K562 (cell line): ENCODE measurements around the gene EVL. TPM values are rescaled to one million over a fixed set of nuclear protein-coding genes. Genes with fewer than 3 reads are reported as not detected.

Experiments used
- ATAC-seq: fragments of 200-7000 bp; cut with Tn5 transposase; 3 replicates; pipeline ENCODE4 v1.9.1; 2020; ENCODE audit warnings: moderate library complexity
- BruUV-seq: library from RNA; stranded (reverse); fragments of 400-500 nt; replicated peaks from 2 replicates; lab custom pipeline; 2021; lab: Mats Ljungman, UMichigan
- CTCF ChIA-PET: fragments of 300-600 bp; formaldehyde crosslinking; extraction: SDS; loops from one replicate; lab custom pipeline; 2021; ENCODE audit warnings: low intra/inter-chr PET ratio; lab: Yijun Ruan, JAX
- POLR2A ChIA-PET: fragments of 300-600, 350-650 bp; sonication (Branson Sonifier 250); formaldehyde crosslinking; extraction: SDS; loops from one replicate; lab custom pipeline; 2021; ENCODE audit warnings: antibody characterized with exemption, inconsistent platforms; lab: Yijun Ruan, JAX
- DNase-seq, 4 experiments: peaks; one replicate each; pipeline versions ENCODE4 v3.0.0 to v3.0.0-alpha.2; 2011 to 2018; ENCODE audit warnings: low spot score in 3 of 4, mixed read lengths in 3 of 4; ENCODE audit errors: extremely low read depth in 1 of 4
- FAIRE-seq: peaks from 2 replicates; lab custom pipeline; 2011; peaks lifted over from hg19 to GRCh38; lab: Jason Lieb, UNC
- H2AFZ ChIP-seq: 2 replicates; pipeline ENCODE4 v1.6.0; 2011; ENCODE audit warnings: low read depth, low read length, control low read depth, inconsistent platforms
- H3K27ac ChIP-seq: fragments of 200-600 bp; 3 replicates; pipeline ENCODE4 v1.8.0; 2011; ENCODE audit warnings: low read depth, mild to moderate bottlenecking, control low read depth, inconsistent platforms, low read length, moderate library complexity, mixed read lengths; ENCODE audit errors: extremely low read depth
- H3K27me3 ChIP-seq, 2 experiments: fragments of 300-600 bp in 1 of 2; 2 replicates in 1 of 2; 3 replicates in 1 of 2; pipeline versions ENCODE4 v1.6.0 to v1.8.0; 2011; ENCODE audit warnings: inconsistent platforms in 2 of 2, low read length in 2 of 2, mild to moderate bottlenecking in 1 of 2, mixed read lengths in 1 of 2, moderate library complexity in 1 of 2; ENCODE audit not compliant: control insufficient read depth in 2 of 2, insufficient read depth in 2 of 2
- H3K36me3 ChIP-seq: fragments of 300-600 bp; 3 replicates; pipeline ENCODE4 v1.8.0; 2011; ENCODE audit warnings: mild to moderate bottlenecking, low read length, inconsistent platforms; ENCODE audit not compliant: control insufficient read depth, insufficient read depth
- H3K4me1 ChIP-seq, 2 experiments: fragments of 200-600 bp in 1 of 2; replicated peaks in 1 of 2; 2 replicates in 1 of 2; 3 replicates in 1 of 2; pipeline versions ENCODE4 v1.5.1 to v1.8.0; 2011; ENCODE audit warnings: inconsistent platforms in 2 of 2, low read length in 2 of 2, mild to moderate bottlenecking in 1 of 2, mixed read lengths in 1 of 2, moderate library complexity in 1 of 2; ENCODE audit not compliant: control insufficient read depth in 2 of 2, insufficient read depth in 2 of 2
- H3K4me2 ChIP-seq: 2 replicates; pipeline ENCODE4 v1.6.1; 2011; ENCODE audit warnings: low read length, control low read depth, inconsistent platforms, mixed read lengths; ENCODE audit not compliant: insufficient read depth
- H3K4me3 ChIP-seq: fragments of 200-600 bp; sonication (generic), shearing (Covaris generic); 2 replicates; pipeline ENCODE4 v1.5.1; 2016; ENCODE audit warnings: control low read depth, inconsistent platforms
- H3K79me2 ChIP-seq: fragments of 200-600 bp; 3 replicates; pipeline ENCODE4 v1.8.0; 2011; ENCODE audit warnings: low read length, inconsistent platforms; ENCODE audit not compliant: control insufficient read depth, insufficient read depth
- H3K9ac ChIP-seq, 2 experiments: 2 replicates each; pipeline versions ENCODE4 v1.6.0 to v1.6.1; 2011; ENCODE audit warnings: low read depth in 2 of 2, low read length in 2 of 2, control low read depth in 1 of 2, inconsistent platforms in 1 of 2, mild to moderate bottlenecking in 1 of 2, mixed read lengths in 1 of 2; ENCODE audit not compliant: insufficient read depth in 1 of 2
- H3K9me1 ChIP-seq: one replicate; pipeline ENCODE4 v1.6.0; 2011; ENCODE audit warnings: inconsistent platforms, mild to moderate bottlenecking, low read length, moderate library complexity; ENCODE audit not compliant: control insufficient read depth, insufficient read depth
- H3K9me3 ChIP-seq: replicated peaks from 2 replicates; pipeline ENCODE4 v1.5.1; 2011; ENCODE audit warnings: low read depth, low read length, inconsistent platforms; ENCODE audit not compliant: control insufficient read depth, insufficient read depth
- H4K20me1 ChIP-seq: replicated peaks from 2 replicates; pipeline ENCODE4 v1.6.1; 2011; ENCODE audit warnings: low read length, inconsistent platforms, mixed read lengths; ENCODE audit not compliant: control insufficient read depth, insufficient read depth
- CBX2 ChIP-seq: fragments of 200-600 bp; sonication (generic); IDR thresholded peaks from one replicate; pipeline ENCODE4 v1.6.1; 2012; ENCODE audit warnings: mild to moderate bottlenecking, low read length, inconsistent platforms; ENCODE audit not compliant: insufficient read depth, poor library complexity, severe bottlenecking
- CGGBP1 ChIP-seq: fragments of 250-450 bp; sonication (Bioruptor Pico); IDR thresholded peaks from 2 replicates; pipeline ENCODE4 v1.9.0; 2021; ENCODE audit warnings: mild to moderate bottlenecking
- GATAD2A ChIP-seq: fragments of 450-650 bp; IDR thresholded peaks from 2 replicates; pipeline ENCODE4 v1.6.1; 2017
- KDM1A ChIP-seq, 2 experiments: fragments of 450-650 bp; IDR thresholded peaks; 2 replicates each; pipeline ENCODE4 v1.6.1; 2016; ENCODE audit warnings: mild to moderate bottlenecking in 2 of 2
- PURB ChIP-seq: sonication (generic); formaldehyde crosslinking; IDR thresholded peaks from 2 replicates; pipeline ENCODE4 v1.9.0; 2021; ENCODE audit warnings: low read depth, mild to moderate bottlenecking, missing genetic modification reagents
- SMAD2 ChIP-seq: fragments of 150-350 bp; IDR thresholded peaks from 2 replicates; pipeline ENCODE4 v1.6.1; 2014; ENCODE audit warnings: low read depth, mild to moderate bottlenecking, low read length
- THAP7 ChIP-seq: fragments of 250-450 bp; sonication (Bioruptor Pico); IDR thresholded peaks from 2 replicates; pipeline ENCODE4 v1.5.0; 2021
- ZNF143 ChIP-seq: sonication (generic); formaldehyde crosslinking; IDR thresholded peaks from 2 replicates; pipeline ENCODE4 v1.9.0; 2022; ENCODE audit warnings: mild to moderate bottlenecking, missing genetic modification reagents
- ZNF707 ChIP-seq: fragments of 250-450 bp; sonication (Bioruptor Pico); conservative IDR thresholded peaks from 2 replicates; pipeline ENCODE4 v1.8.0; 2022; ENCODE audit warnings: inconsistent platforms, mild to moderate bottlenecking, moderate library complexity
- ZNF785 ChIP-seq: fragments of 250-450 bp; sonication (Bioruptor Pico); IDR thresholded peaks from 2 replicates; pipeline ENCODE4 v1.4.0; 2020; ENCODE audit warnings: mild to moderate bottlenecking
- WGBS: fragments of 100-300 bp; shearing (Covaris generic); methylation state at CpG from one replicate; pipeline ENCODE4 v1.1.6; 2016; ENCODE audit warnings: low coverage, mixed read lengths; ENCODE audit not compliant: insufficient coverage; ENCODE audit errors: missing lambda C conversion rate; 5-methylcytosine and 5-hydroxymethylcytosine counted together
- in situ Hi-C: fragments of 300-500 bp; cut with MboI; formaldehyde crosslinking; loops from 4 replicates; pipeline ENCODE4 v1.15.0; 2018; ENCODE audit warnings: inconsistent platforms, mixed read lengths
- intact Hi-C: fragments of 100-400 bp; cut with micrococcal nuclease; formaldehyde crosslinking; loops from 2 replicates; pipeline ENCODE4 v1.14.2; 2022
- polyA plus RNA-seq, 8 experiments: library from polyadenylated mRNA; depleted of rRNA in 4 of 8; stranded (reverse) in 5 of 8; unstranded in 3 of 8; fragments of >200 nt; fragmentation: Nextera tagmentation in 2 of 8; fragmentation: Illumina TruSeq in 1 of 8; extraction: Ambion mirVana in 2 of 8; extraction: Trizol in 1 of 8; gene quantifications; 2 replicates each; pipeline versions ENCODE4 v1.2.1 to v1.2.3, GENCODE V29; 2011 to 2014; ENCODE audit warnings: inconsistent platforms in 1 of 8, missing spikeins in 1 of 8
- total RNA-seq, 7 experiments: library from RNA; depleted of rRNA in 6 of 7; stranded (reverse); fragments of >200 nt in 6 of 7; fragmentation: Illumina TruSeq in 2 of 7; extraction: Trizol in 2 of 7; gene quantifications; 2 replicates each; pipeline versions ENCODE4 v1.2.1 to v1.2.3, GENCODE V29; 2011 to 2021; ENCODE audit warnings: low replicate concordance in 1 of 7

Gene EVL
- total and polyA plus RNA-seq, 9 of the 15 experiments (the other 6 are each of a cell fraction or from before 2014, with no cell fraction given): 2.9 to 43.4 (median 23.9) TPM

GRCh38 chr14:100085462-100085861 is 20.2 kb downstream of the EVL start:
- Histone ChIP-seq H3K4me1 (no peaks in the 10 kb centered on the region), H3K9me3 (no peaks in the 10 kb centered on the region), H3K79me2 (no peaks in the 10 kb centered on the region; the same call in 2 of the 3 replicates), H3K27me3 (no peaks in the 10 kb centered on the region), H3K4me3 (no peak overlapping the region), H2AFZ (no peak overlapping the region), H3K9me1 (no peaks in the 10 kb centered on the region), H3K4me2 (no peak overlapping the region), H4K20me1 (no peaks in the 10 kb centered on the region), H3K9ac (no peak overlapping the region), H3K36me3 (peaks cover 16% of the 10 kb centered on the region; the same call in 1 of the 3 replicates), H3K27ac (no peak overlapping the region)
- WGBS: 87% methylated on average over 6 of the region's 6 CpGs
- POLR2A ChIA-PET: no interaction called here
- no peak for TF ChIP-seq CBX2
- in situ Hi-C loops: no loop called here
- no peak for ATAC-seq
- FAIRE-seq: no peak
- BruUV-seq: no TSS peak
- DNase-seq: no peak
- intact Hi-C loops: no loop called here
- CTCF ChIA-PET: no interaction called here

- in situ Hi-C loops: no loop called here
- ChIA-PET POLR2A (interaction anchor here (1.0 kb wide), 1 partner anchor 9 kb away, joined by 3 read pairs; no protein-coding TSS in a partner anchor), CTCF (no interaction called here)
- no peak overlapping the region for H3K4me2 ChIP-seq
- intact Hi-C loops: no loop called here
- no peak overlapping the region for H3K4me3 ChIP-seq
- no peaks in the 10 kb centered on the region for H3K27me3 ChIP-seq
- no peak overlapping the region for H3K27ac ChIP-seq
- BruUV-seq: no TSS peak
- H3K79me2 ChIP-seq: no peaks in the 10 kb centered on the region; the same call in 2 of the 3 replicates
- H2AFZ ChIP-seq: no peak overlapping the region
- no peak for DNase-seq
- H3K9me3 ChIP-seq: no peaks in the 10 kb centered on the region
- H3K36me3 ChIP-seq: peaks cover 16% of the 10 kb centered on the region; the same call in 1 of the 3 replicates
- H3K9ac ChIP-seq: no peak overlapping the region
- ATAC-seq: no peak
- H4K20me1 ChIP-seq: no peaks in the 10 kb centered on the region
- WGBS: 88% methylated on average over 3 of the region's 5 CpGs
- H3K4me1 ChIP-seq: no peaks in the 10 kb centered on the region
- FAIRE-seq: no peak
- no peaks in the 10 kb centered on the region for H3K9me1 ChIP-seq
- TF ChIP-seq SMAD2: no peak
- TF ChIP-seq ZNF143: no peak
- TF ChIP-seq THAP7 (CRISPR knock-in tag): no peak
- TF ChIP-seq ZNF785 (CRISPR knock-in tag): no peak
- TF ChIP-seq KDM1A (IDR thresholded peaks at IDR 0.05): no peak
- TF ChIP-seq ZNF707 (CRISPR knock-in tag): no peak
- no peak for TF ChIP-seq CGGBP1 (CRISPR knock-in tag)
- no peak for TF ChIP-seq GATAD2A
- no peak for TF ChIP-seq PURB (CRISPR knock-in tag)
- TF ChIP-seq, all 486 proteins: peak for 0
These were observed 21.1 kb downstream of the EVL start for GRCh38 chr14:100086361-100086760.
